Measurements from ENCODE around the gene TRMT1.

TRMT1 gene

GRCh38 chr19:13089857-13090507 lies 26.6 kb downstream of the TRMT1 start:
- DNase-seq, result no peak

- DNase-seq, result no peak
Observed at GRCh38 chr19:13089139-13089856, 27.2 kb downstream of the TRMT1 start.

- no peak for DNase-seq
Observed at GRCh38 chr19:13087795-13088537, 28.6 kb downstream of the TRMT1 start.

- DNase-seq, result no peak
Observed at GRCh38 chr19:13087295-13087694, 29.2 kb downstream of the TRMT1 start.

- DNase-seq, result no peak
Observed at GRCh38 chr19:13086341-13086740, 30.2 kb downstream of the TRMT1 start.

- DNase-seq, result no peak
Observed at GRCh38 chr19:13085666-13086065, 30.9 kb downstream of the TRMT1 start.

- DNase-seq, result no peak
Observed at GRCh38 chr19:13083627-13084026, 32.9 kb downstream of the TRMT1 start.

- DNase-seq, result no peak
Observed at GRCh38 chr19:13083008-13083404, 33.5 kb downstream of the TRMT1 start.

- no peak for DNase-seq
Observed at GRCh38 chr19:13082192-13083007, 34.1 kb downstream of the TRMT1 start.

GRCh38 chr19:13079542-13079986 lies 37.0 kb downstream of the TRMT1 start:
- DNase-seq, result no peak

GRCh38 chr19:13078897-13079541 lies 37.5 kb downstream of the TRMT1 start:
- DNase-seq, result no peak

GRCh38 chr19:13078381-13078780 lies 38.2 kb downstream of the TRMT1 start:
- DNase-seq, result no peak

GRCh38 chr19:13077240-13077639 lies 39.3 kb downstream of the TRMT1 start:
- no peak for DNase-seq

- DNase-seq, result no peak
Observed at GRCh38 chr19:13076787-13077186, 39.8 kb downstream of the TRMT1 start.

- DNase-seq, result no peak
Observed at GRCh38 chr19:13076320-13076719, 40.2 kb downstream of the TRMT1 start.

- no peak for DNase-seq
Observed at GRCh38 chr19:13074378-13074777, 42.2 kb downstream of the TRMT1 start.

GRCh38 chr19:13073263-13073662 lies 43.3 kb downstream of the TRMT1 start:
- no peak for DNase-seq

- no peak for DNase-seq
Observed at GRCh38 chr19:13072188-13072908, 44.2 kb downstream of the TRMT1 start.

- no peak for DNase-seq
Observed at GRCh38 chr19:13071444-13072187, 44.9 kb downstream of the TRMT1 start.

- no peak for DNase-seq
Observed at GRCh38 chr19:13070425-13071140, 46.0 kb downstream of the TRMT1 start.
